IPS-18a (cell line): ENCODE measurements around the gene HIGD1B.
A peak's percentile ranks its signal among the peaks of the same experiment; 100 is the strongest.
"Not testable (repeated sequence)": the region's sequence is repeated elsewhere in the genome, so short reads cannot be mapped to it uniquely, and the experiment has no call there.

ENCODE experiments used
- H3K27ac ChIP-seq: one replicate; pipeline ENCODE4 v1.5.1; 2013; ENCODE audit warnings: low read length
- H3K27me3 ChIP-seq: one replicate; pipeline ENCODE4 v1.6.1; 2013; ENCODE audit warnings: mild to moderate bottlenecking, low read length; ENCODE audit not compliant: control insufficient read depth, insufficient read depth
- H3K36me3 ChIP-seq: one replicate; pipeline ENCODE4 v1.6.1; 2013; ENCODE audit warnings: low read depth, low read length; ENCODE audit not compliant: control insufficient read depth
- H3K4me1 ChIP-seq: one replicate; pipeline ENCODE4 v1.6.1; 2013; ENCODE audit warnings: low read depth, low read length; ENCODE audit not compliant: control insufficient read depth
- H3K4me3 ChIP-seq: one replicate; pipeline ENCODE4 v1.5.1; 2013; ENCODE audit warnings: low read length
- H3K9ac ChIP-seq: one replicate; pipeline ENCODE4 v1.6.1; 2013; ENCODE audit warnings: mild to moderate bottlenecking, low read length, moderate library complexity
- H3K9me3 ChIP-seq: one replicate; pipeline ENCODE4 v1.6.1; 2013; ENCODE audit warnings: low read depth, low read length; ENCODE audit not compliant: control insufficient read depth

HIGD1B gene

DNA sequence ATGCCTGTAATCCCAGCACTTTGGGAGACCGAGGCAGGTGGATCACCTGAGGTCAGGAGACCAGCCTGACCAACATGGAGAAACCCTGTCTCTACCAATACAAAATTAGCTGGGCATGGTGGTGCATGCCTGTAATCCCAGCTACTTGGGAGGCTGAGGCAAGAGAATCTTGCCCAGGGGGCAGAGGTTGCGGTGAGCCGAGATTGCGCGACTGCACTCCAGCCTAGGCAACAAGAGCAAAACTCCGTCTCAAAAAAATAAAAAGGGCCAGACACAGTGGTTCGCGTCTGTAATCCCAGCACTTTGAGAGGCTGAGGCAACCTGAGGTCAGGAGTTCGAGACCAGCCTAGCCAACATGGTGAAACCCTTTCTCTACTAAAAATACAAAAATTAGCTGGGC, 22.4 kb upstream of the HIGD1B start:
- H3K9ac ChIP-seq, H3K4me3 ChIP-seq, H3K27ac ChIP-seq, H3K4me1 ChIP-seq, H3K36me3 ChIP-seq, H3K27me3 ChIP-seq, H3K9me3 ChIP-seq: not testable (repeated sequence)

DNA sequence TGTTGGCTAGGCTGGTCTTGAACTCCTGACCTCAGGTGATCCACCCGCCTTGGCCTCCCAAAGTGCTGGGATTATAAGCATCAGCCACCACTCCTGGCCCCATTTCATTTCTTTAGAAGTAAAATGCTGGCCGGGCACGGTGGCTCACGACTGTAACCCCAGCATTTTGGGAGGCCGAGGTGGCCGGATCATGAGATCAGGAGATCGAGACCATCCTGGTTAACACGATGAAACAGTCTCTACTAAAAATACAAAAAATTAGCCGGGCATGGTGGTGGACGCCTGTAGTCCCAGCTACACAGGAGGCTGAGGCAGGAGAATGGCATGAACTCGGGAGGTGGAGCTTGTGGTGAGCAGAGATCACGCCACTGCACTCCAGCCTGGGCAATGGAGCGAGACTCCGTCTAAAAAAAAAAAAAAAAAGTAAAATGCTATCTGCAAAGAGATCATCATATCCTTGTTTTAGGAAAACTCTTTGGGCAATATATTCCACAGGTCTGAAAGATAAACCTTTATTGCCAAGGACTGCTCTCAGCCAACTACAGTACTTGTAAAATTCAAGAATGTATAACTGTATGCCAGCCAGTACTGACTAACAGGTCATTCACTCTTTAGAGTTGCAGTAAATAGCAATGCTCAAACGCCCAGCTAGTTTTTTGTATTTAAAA, 21.4 kb upstream of the HIGD1B start:
- peaks cover 13% of the 10 kb centered on the region for H3K4me1 ChIP-seq
- H3K9ac ChIP-seq, result no peak overlapping the region
- H3K9me3 ChIP-seq, result no peaks in the 10 kb centered on the region
- H3K36me3 ChIP-seq, result no peaks in the 10 kb centered on the region
- H3K27me3 ChIP-seq, result no peaks in the 10 kb centered on the region
- no peak overlapping the region for H3K27ac ChIP-seq
- no peak overlapping the region for H3K4me3 ChIP-seq

DNA sequence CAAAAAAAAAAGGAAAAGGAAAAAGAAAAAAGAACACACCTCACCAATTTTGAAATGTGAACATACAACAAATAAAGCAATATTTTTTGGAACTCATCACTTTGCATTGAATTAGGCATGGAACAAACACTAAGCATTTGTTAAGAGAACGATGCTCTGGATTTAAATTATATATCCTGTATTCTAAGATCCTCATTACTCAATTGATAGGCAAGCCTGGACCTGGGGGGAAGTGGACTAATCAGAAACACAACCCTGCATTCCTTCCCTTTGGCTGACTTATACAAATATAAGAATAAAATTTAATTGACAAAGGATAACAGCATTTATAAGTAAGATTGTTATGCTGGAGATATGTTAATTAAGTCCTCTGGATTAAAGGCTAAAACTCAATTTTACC, 19.8 kb upstream of the HIGD1B start:
- no peaks in the 10 kb centered on the region for H3K36me3 ChIP-seq
- no peaks in the 10 kb centered on the region for H3K27me3 ChIP-seq
- H3K9ac ChIP-seq, result peak overlapping the region; percentile 95
- H3K27ac ChIP-seq, result no peak overlapping the region
- peak overlapping the region; percentile 73 for H3K4me3 ChIP-seq
- peaks cover 21% of the 10 kb centered on the region for H3K4me1 ChIP-seq
- H3K9me3 ChIP-seq, result no peaks in the 10 kb centered on the region

DNA sequence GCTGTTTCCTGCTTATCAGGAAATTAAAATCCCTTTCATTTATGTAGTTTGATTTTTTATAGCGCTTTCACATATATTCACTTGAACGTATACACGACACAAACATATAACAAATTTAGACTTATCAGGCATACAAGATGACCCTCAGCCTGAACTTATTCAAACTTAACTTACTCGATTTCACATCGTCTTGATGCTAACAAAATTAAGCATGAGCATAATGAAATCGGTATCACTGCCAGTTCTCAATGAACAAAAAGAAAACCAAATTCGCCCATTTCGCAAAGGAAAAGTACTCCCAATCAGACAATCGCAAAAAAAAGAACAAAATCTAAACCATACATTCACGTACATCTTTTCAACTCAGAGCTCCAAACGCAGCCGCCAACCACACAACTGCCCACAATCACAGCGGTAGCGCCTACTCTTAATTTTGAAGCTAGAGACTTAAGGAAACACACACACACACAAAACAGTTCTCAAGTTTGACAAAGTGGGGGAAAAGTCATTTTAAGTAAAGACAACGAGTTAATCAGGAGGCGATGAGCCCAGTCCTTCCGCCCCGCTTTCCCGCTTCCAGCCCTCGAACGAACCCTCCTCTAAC, 18.7 kb upstream of the HIGD1B start:
- peak overlapping the region; percentile 95 for H3K9ac ChIP-seq
- peak overlapping the region; percentile 73 for H3K4me3 ChIP-seq
- no peaks in the 10 kb centered on the region for H3K27me3 ChIP-seq
- peaks cover 21% of the 10 kb centered on the region for H3K4me1 ChIP-seq
- no peaks in the 10 kb centered on the region for H3K36me3 ChIP-seq
- H3K9me3 ChIP-seq, result no peaks in the 10 kb centered on the region
- H3K27ac ChIP-seq, result peak overlapping the region; percentile 79

DNA sequence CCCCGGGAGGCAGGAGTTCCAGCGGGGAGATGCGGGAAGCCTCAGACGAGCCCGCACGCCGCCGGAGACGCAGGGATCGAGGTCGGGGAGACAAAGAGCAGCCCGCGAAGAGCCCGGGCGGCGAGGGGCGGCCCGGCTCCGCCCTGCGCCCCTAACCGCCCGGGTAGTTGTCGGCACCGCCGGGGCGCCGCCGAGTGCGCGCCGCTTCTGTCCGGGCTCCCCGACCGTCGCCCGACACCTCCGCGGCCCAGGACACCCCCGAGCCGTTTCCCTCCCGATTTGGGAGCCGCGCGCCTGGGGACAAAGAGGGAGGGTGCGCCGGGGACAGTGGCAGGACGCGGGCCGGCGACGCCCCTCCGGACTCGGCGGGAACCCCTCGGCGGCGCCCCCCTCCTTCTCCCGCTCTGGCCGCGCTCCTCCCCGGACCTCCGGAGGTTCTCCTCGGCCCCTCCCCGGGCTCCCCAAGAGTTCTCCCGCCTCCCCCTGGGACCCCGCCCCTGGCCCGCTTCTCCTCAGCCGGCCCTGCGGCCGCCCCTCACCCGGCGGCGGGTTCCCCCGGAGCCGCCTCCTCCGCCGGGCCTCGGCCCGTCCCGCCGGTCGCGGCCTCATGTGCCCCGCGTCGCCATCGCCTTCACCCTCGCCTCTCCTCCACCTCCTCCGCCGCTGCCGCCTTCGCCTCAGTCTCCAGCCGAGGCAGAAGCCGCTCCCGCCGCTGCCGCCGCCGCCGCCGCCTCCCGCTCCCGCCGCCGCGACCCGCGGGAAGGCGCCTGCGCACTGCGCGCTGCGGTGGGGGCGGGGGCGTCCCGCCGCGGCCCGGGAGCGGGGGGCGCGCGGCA, 17.9 kb upstream of the HIGD1B start, which contains the start of gene GJC1:
Gene GJC1 (minus strand): TSS at position 765 of the 836 bp plus-strand sequence. CDS start 24,470 bp downstream, outside the sequence.
- Histone ChIP-seq H3K9ac (peak within 1 kb of the TSS; percentile 95), H3K9me3 (no peaks in the 10 kb centered on the region), H3K4me3 (peak within 1 kb of the TSS; percentile 73), H3K27me3 (no peaks in the 10 kb centered on the region), H3K4me1 (peaks cover 21% of the 10 kb centered on the region), H3K36me3 (no peaks in the 10 kb centered on the region), H3K27ac (peak within 1 kb of the TSS; percentile 79)

DNA sequence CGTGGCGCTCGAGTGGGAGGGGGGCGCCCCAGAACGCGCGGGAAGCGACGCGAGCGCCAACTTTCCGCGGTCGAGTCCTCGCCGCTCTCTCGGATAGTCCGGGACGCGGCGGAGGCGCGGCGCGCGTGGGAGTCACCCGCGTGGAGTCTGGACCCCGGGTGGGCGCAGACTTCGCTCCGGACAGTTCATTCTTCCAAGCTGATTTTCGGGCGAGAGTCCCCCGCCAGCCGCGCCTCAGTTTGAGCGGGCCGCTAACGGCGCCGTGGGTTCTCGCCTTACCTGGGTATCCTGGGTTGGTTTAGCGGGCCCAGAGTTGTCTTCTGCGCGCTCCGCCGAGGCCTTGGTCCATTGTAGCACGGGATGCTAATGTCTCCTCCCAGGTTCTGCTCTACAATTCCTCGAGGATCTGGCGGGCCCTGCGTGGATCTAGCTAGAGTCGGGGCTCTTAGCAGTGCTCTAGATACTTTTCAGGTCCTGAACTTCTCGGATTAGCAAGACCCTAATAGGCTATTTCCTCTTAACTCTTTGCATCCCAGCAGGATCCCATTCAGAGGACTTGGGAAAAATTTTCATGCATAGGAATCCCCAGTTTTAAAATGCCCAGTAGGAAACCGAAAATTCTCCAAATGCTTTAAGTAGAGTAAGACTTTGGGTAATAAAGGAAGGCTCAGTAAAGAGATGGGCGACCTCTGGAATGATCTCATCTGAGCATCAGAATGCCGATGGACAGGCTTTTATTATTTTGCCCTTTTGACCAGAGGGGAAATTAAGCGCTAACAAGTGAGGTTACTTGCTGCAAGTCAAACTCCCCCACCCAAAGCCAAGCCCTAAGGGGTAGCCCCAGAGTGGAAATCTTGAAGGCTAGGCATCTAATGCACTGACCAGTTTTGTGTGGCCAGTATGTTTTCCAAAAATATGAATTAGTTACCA, 17.1 kb upstream of the HIGD1B start:
- Histone ChIP-seq H3K4me3 (peak overlapping the region; percentile 73), H3K9me3 (no peaks in the 10 kb centered on the region), H3K4me1 (peaks cover 21% of the 10 kb centered on the region), H3K36me3 (no peaks in the 10 kb centered on the region), H3K9ac (peak overlapping the region; percentile 95), H3K27ac (no peak overlapping the region), H3K27me3 (no peaks in the 10 kb centered on the region)

DNA sequence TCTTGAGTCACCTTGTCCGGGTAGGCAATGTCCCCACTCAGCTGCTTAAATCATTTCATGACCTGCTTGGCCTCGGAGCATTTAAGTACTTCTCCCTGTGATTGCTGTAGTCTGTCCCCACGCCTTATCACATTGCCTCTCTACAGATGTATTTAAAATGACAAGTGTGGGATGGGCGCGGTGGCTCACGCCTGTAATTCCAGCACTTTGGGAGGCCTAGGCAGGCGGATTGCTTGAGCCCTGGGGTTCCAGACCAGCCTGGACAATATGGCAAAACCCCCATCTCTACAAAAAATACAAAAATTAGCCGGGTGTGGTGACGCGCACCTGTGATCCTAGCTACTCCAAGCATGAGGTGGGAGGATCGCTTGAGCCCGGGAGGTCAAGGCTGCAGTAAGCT, 16.3 kb upstream of the HIGD1B start:
- Histone ChIP-seq H3K36me3 (no peaks in the 10 kb centered on the region), H3K27me3 (no peaks in the 10 kb centered on the region), H3K27ac (no peak overlapping the region), H3K4me1 (peaks cover 21% of the 10 kb centered on the region), H3K9me3 (no peaks in the 10 kb centered on the region), H3K4me3 (peak overlapping the region; percentile 73), H3K9ac (peak overlapping the region; percentile 95)

DNA sequence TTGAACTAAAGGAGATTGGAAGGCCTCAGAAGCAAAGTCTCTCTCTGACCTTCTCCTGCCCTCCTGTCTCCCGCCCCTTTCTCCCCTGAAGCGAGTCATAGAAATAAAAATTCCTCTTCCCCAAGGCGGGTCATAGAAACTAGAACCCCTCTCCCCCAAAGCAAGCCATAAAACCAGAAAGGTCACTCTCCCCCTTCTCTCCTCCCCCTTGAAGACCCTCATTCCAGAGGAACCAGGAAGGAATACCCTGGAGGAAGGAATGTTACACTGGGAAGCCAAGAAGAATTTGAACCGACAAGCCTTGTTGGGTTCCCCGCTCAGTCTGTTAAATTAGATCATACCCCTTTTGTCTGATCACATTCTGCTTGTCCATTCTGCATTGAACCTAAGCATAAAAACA, 14.9 kb upstream of the HIGD1B start:
- no peaks in the 10 kb centered on the region for H3K36me3 ChIP-seq
- H3K27ac ChIP-seq, result no peak overlapping the region

DNA sequence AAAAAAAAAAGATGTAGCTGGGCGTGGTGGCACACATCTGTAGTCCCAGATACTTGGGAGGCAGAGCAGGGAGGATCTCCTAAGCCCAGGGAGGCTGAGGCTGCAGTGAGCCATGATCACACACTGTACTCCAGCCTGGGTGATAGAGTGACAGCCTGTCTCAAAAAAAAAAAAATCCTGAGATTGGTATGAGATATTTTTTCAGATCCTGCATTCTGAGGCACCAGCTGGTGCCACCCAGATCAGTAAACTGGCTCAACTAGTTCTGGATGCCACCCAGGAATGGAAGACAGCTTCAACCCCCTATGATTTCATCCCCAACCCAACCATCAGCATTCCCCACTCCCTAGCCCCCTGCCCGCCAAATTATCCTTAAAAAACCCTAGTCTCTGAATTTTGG, 10.5 kb upstream of the HIGD1B start:
- Histone ChIP-seq H3K9ac (no peak overlapping the region), H3K9me3 (no peaks in the 10 kb centered on the region), H3K4me1 (peaks cover 6% of the 10 kb centered on the region), H3K36me3 (no peaks in the 10 kb centered on the region), H3K4me3 (no peak overlapping the region), H3K27ac (no peak overlapping the region), H3K27me3 (no peaks in the 10 kb centered on the region)

More for the DNA sequence above, 14.9 kb upstream of the HIGD1B start:
- Histone ChIP-seq H3K4me3 (no peak overlapping the region), H3K4me1 (peaks cover 21% of the 10 kb centered on the region), H3K27me3 (no peaks in the 10 kb centered on the region), H3K9ac (no peak overlapping the region), H3K9me3 (no peaks in the 10 kb centered on the region)

DNA sequence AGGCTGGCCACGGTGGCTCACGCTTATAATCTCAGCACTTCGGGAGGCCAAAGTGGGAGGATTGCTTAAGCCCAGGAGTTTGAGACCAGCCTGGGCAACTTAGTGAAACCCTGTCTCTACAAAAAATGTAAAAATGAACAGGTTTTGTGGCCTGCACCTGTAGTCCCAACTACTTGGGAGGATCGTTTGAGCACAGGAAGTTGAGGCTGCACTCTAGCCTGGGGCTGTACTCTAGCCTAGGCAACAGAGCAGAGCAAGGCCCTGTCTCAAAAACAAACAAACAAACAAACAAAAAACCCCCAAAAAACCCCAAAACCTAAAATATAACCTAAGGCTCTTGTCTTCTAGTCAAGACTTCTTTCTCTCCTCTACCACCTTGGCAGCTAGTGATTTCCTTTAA, 7.4 kb upstream of the HIGD1B start:
- Histone ChIP-seq H3K9me3 (no peaks in the 10 kb centered on the region), H3K4me1 (peaks cover 22% of the 10 kb centered on the region), H3K36me3 (no peaks in the 10 kb centered on the region), H3K27ac (no peak overlapping the region), H3K4me3 (no peak overlapping the region), H3K9ac (no peak overlapping the region), H3K27me3 (no peaks in the 10 kb centered on the region)

DNA sequence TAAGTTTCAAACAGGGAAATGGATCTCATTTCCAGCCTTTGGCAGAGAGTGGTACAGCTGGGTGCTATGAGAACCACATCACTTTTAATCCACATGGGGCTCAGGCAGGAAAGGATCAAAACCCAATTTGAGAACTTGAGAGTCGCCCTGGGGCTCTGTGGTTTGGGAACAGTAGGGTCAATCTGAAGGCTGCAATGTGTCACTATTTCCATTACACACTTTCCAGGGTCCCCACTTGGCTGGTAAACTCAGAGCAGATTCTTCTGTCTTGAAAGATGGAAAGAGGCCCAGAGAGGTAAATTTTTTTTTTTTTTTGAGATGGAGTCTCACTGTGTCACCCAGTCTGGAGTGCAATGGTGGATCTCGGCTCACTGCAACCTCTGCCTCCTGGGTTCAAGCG, 6.7 kb upstream of the HIGD1B start:
- no peaks in the 10 kb centered on the region for H3K9me3 ChIP-seq
- no peaks in the 10 kb centered on the region for H3K27me3 ChIP-seq
- H3K36me3 ChIP-seq, result no peaks in the 10 kb centered on the region
- H3K4me1 ChIP-seq, result peaks cover 22% of the 10 kb centered on the region
- H3K27ac ChIP-seq, result no peak overlapping the region
- H3K4me3 ChIP-seq, result no peak overlapping the region
- H3K9ac ChIP-seq, result no peak overlapping the region
